Smooth muscle cell (in vitro differentiated cells): Measurements from ENCODE around the gene FMN2. TPM values are rescaled to one million over a fixed set of nuclear protein-coding genes. Genes with fewer than 3 reads are reported as not detected.
"Not testable (repeated sequence)": the region's sequence is repeated elsewhere in the genome, so short reads cannot be mapped to it uniquely, and the experiment has no call there.

Experiments
- DNase-seq: peaks from one replicate; lab custom pipeline; 2025; ENCODE audit not compliant: unreplicated experiment; lab: John Stamatoyannopoulos, UW
- H2AFZ ChIP-seq: fragments of 200-600 bp; sonication (generic); 2 replicates; pipeline ENCODE4 v1.6.0; 2016; ENCODE audit warnings: antibody characterized with exemption, low read depth, mild to moderate bottlenecking
- H3F3A ChIP-seq: fragments of 200-600 bp; sonication (generic); 2 replicates; pipeline ENCODE4 v1.6.0; 2017; ENCODE audit warnings: antibody characterized with exemption, low read depth
- H3K27ac ChIP-seq: fragments of 200-600 bp; sonication (generic); 2 replicates; pipeline ENCODE4 v1.5.1; 2016; ENCODE audit warnings: low read depth, mild to moderate bottlenecking
- H3K27me3 ChIP-seq: fragments of 200-600 bp; sonication (generic); 2 replicates; pipeline ENCODE4 v1.6.1; 2016; ENCODE audit warnings: low read depth, mild to moderate bottlenecking
- H3K36me3 ChIP-seq: fragments of 200-600 bp; sonication (generic); 2 replicates; pipeline ENCODE4 v1.5.1; 2016; ENCODE audit warnings: low read depth
- H3K4me1 ChIP-seq: fragments of 200-600 bp; sonication (generic); 2 replicates; pipeline ENCODE4 v1.5.1; 2016; ENCODE audit warnings: low read depth
- H3K4me2 ChIP-seq: fragments of 200-600 bp; sonication (generic); 2 replicates; pipeline ENCODE4 v1.6.0; 2016; ENCODE audit warnings: mild to moderate bottlenecking
- H3K4me3 ChIP-seq: fragments of 200-600 bp; sonication (generic); 2 replicates; pipeline ENCODE4 v1.5.1; 2016; ENCODE audit warnings: mild to moderate bottlenecking
- H3K79me2 ChIP-seq: fragments of 200-600 bp; sonication (generic); 2 replicates; pipeline ENCODE4 v1.6.0; 2016; ENCODE audit warnings: low read depth, mild to moderate bottlenecking
- H3K9ac ChIP-seq: fragments of 200-600 bp; sonication (generic); 2 replicates; pipeline ENCODE4 v1.6.0; 2016; ENCODE audit warnings: low read depth
- H3K9me3 ChIP-seq: fragments of 200-600 bp; sonication (generic); replicated peaks from 2 replicates; pipeline ENCODE4 v1.5.1; 2016; ENCODE audit warnings: low read depth
- H4K20me1 ChIP-seq: fragments of 200-600 bp; sonication (generic); 2 replicates; pipeline ENCODE4 v1.6.0; 2016; ENCODE audit warnings: low read depth
- CTCF ChIP-seq: fragments of 200-600 bp; sonication (generic); IDR thresholded peaks from 2 replicates; pipeline ENCODE4 v1.5.1; 2017; ENCODE audit warnings: borderline replicate concordance, mild to moderate bottlenecking, antibody characterized with exemption; ENCODE audit not compliant: insufficient read depth, poor library complexity, severe bottlenecking
- WGBS: methylation state at CpG from one replicate; pipeline ENCODE4 v1.1.7; 2016; ENCODE audit warnings: low lambda C conversion rate; 5-methylcytosine and 5-hydroxymethylcytosine counted together
- polyA plus RNA-seq: library from polyadenylated mRNA; unstranded; fragments of >200 nt; fragmentation: Nextera tagmentation; extraction: Ambion mirVana; gene quantifications from 2 replicates; pipeline ENCODE4 v1.2.1, GENCODE V29; 2016
- total RNA-seq: library from RNA; depleted of rRNA; stranded (reverse); fragments of >200 nt; gene quantifications from 2 replicates; pipeline ENCODE4 v1.2.3, GENCODE V29; 2014

FMN2 gene
- total and polyA plus RNA-seq, 2 experiments from 2014 or later: 1.9 to 6.2 TPM

GRCh38 chr1:240322943-240323342 is 231.3 kb downstream of the FMN2 start:
- no peaks in the 10 kb centered on the region for H3F3A ChIP-seq
- H3K36me3 ChIP-seq: no peaks in the 10 kb centered on the region
- H3K9me3 ChIP-seq: no peaks in the 10 kb centered on the region
- H3K27me3 ChIP-seq: no peaks in the 10 kb centered on the region
- peaks cover 9% of the 10 kb centered on the region for H3K4me1 ChIP-seq
- no peak overlapping the region for H2AFZ ChIP-seq
- no peak overlapping the region for H3K4me3 ChIP-seq
- no peak overlapping the region for H3K27ac ChIP-seq
- no peak for DNase-seq
- no peaks in the 10 kb centered on the region for H3K79me2 ChIP-seq
- WGBS: 94% methylated on average over 4 of the region's 4 CpGs
- H3K9ac ChIP-seq: no peak overlapping the region
- H4K20me1 ChIP-seq: no peaks in the 10 kb centered on the region
- TF ChIP-seq CTCF: no peak
- H3K4me2 ChIP-seq: no peak overlapping the region

- H2AFZ ChIP-seq, DNase-seq, H3K27me3 ChIP-seq, H3K9ac ChIP-seq, H3K79me2 ChIP-seq, H3K4me3 ChIP-seq, H3K36me3 ChIP-seq, H3F3A ChIP-seq, H3K27ac ChIP-seq, H3K9me3 ChIP-seq, H4K20me1 ChIP-seq, H3K4me2 ChIP-seq: not testable (repeated sequence)
- peaks cover 16% of the 10 kb centered on the region for H3K4me1 ChIP-seq
- 100% methylated on average over 1 of the region's 1 CpG for WGBS
These were observed 236.7 kb downstream of the FMN2 start for GRCh38 chr1:240328382-240328781.

GRCh38 chr1:240329443-240329842 is 237.8 kb downstream of the FMN2 start:
- no peak for TF ChIP-seq CTCF
- H4K20me1 ChIP-seq: no peaks in the 10 kb centered on the region
- no peak overlapping the region for H3K27ac ChIP-seq

GRCh38 chr1:240332672-240333071 is 241.0 kb downstream of the FMN2 start:
- H3K9me3 ChIP-seq: no peaks in the 10 kb centered on the region
- H3K79me2 ChIP-seq: no peaks in the 10 kb centered on the region
- H3K27ac ChIP-seq: no peak overlapping the region
- no peak overlapping the region for H3K4me3 ChIP-seq
- 63% methylated on average over 3 of the region's 3 CpGs for WGBS
- H3F3A ChIP-seq: no peaks in the 10 kb centered on the region
- DNase-seq: no peak
- no peak for TF ChIP-seq CTCF
- H4K20me1 ChIP-seq: no peaks in the 10 kb centered on the region
- H2AFZ ChIP-seq: no peak overlapping the region
- H3K36me3 ChIP-seq: no peaks in the 10 kb centered on the region
- H3K4me1 ChIP-seq: peaks cover 9% of the 10 kb centered on the region
- no peaks in the 10 kb centered on the region for H3K27me3 ChIP-seq
- H3K4me2 ChIP-seq: no peak overlapping the region
- H3K9ac ChIP-seq: no peak overlapping the region

More at GRCh38 chr1:240329443-240329842, 237.8 kb downstream of the FMN2 start:
- no peak overlapping the region for H2AFZ ChIP-seq
- no peak overlapping the region for H3K9ac ChIP-seq
- 91% methylated on average over 6 of the region's 6 CpGs for WGBS
- DNase-seq: no peak
- no peak overlapping the region for H3K4me3 ChIP-seq
- H3K4me1 ChIP-seq: peaks cover 16% of the 10 kb centered on the region
- no peak overlapping the region for H3K4me2 ChIP-seq
- H3F3A ChIP-seq: no peaks in the 10 kb centered on the region
- no peaks in the 10 kb centered on the region for H3K79me2 ChIP-seq
- H3K9me3 ChIP-seq: no peaks in the 10 kb centered on the region
- H3K36me3 ChIP-seq: no peaks in the 10 kb centered on the region
- H3K27me3 ChIP-seq: no peaks in the 10 kb centered on the region
